SU-DHL-6 (cell line): ENCODE measurements around the gene GOLPH3.
A peak's percentile ranks its signal among the peaks of the same experiment; 100 is the strongest.

Source experiments
- H2AFZ ChIP-seq: fragments of 200-600 bp; sonication (generic); 2 replicates; pipeline ENCODE4 v1.6.1; 2014; ENCODE audit warnings: low read depth, mild to moderate bottlenecking, moderate library complexity, mixed read lengths, antibody characterized with exemption, low read length; ENCODE audit not compliant: severe bottlenecking
- H3F3A ChIP-seq: fragments of 200-600 bp; shearing (Covaris generic); 2 replicates; pipeline ENCODE4 v1.6.0; 2016; ENCODE audit warnings: antibody characterized with exemption, mild to moderate bottlenecking; ENCODE audit not compliant: insufficient read depth
- H3K27ac ChIP-seq: fragments of 200-600 bp; sonication (generic); 2 replicates; pipeline ENCODE4 v1.5.1; 2016; ENCODE audit warnings: low read depth, mild to moderate bottlenecking, low read length, moderate library complexity, mixed read lengths
- H3K27me3 ChIP-seq: fragments of 200-600 bp; sonication (generic), shearing (Covaris generic); 2 replicates; pipeline ENCODE4 v1.6.0; 2014; ENCODE audit warnings: mild to moderate bottlenecking, low read length
- H3K36me3 ChIP-seq: fragments of 200-600 bp; sonication (generic); 2 replicates; pipeline ENCODE4 v1.6.1; 2014; ENCODE audit warnings: mild to moderate bottlenecking, low read length, mixed read lengths
- H3K4me2 ChIP-seq: fragments of 300-600, 200-600 bp; shearing (Covaris generic), sonication (generic); 2 replicates; pipeline ENCODE4 v1.6.0; 2014; ENCODE audit warnings: low read length, low read depth, mild to moderate bottlenecking; ENCODE audit not compliant: poor library complexity, severe bottlenecking
- H3K4me3 ChIP-seq: fragments of 200-600 bp; sonication (generic); 2 replicates; pipeline ENCODE4 v1.5.1; 2014; ENCODE audit warnings: antibody characterized with exemption, low read length, mild to moderate bottlenecking, mixed read lengths; ENCODE audit not compliant: insufficient read depth, poor library complexity, severe bottlenecking
- H3K79me2 ChIP-seq: fragments of 200-600 bp; sonication (generic); 2 replicates; pipeline ENCODE4 v1.6.1; 2014; ENCODE audit warnings: mild to moderate bottlenecking, low read length, moderate library complexity; ENCODE audit not compliant: insufficient read depth
- H3K9ac ChIP-seq: fragments of 200-600 bp; sonication (generic); 2 replicates; pipeline ENCODE4 v1.7.0; 2014; ENCODE audit warnings: mild to moderate bottlenecking, low read length
- H3K9me2 ChIP-seq: fragments of 200-600 bp; sonication (generic); replicated peaks from 2 replicates; pipeline ENCODE4 v1.6.1; 2014; ENCODE audit warnings: low read length; ENCODE audit not compliant: insufficient read depth
- H3K9me3 ChIP-seq: fragments of 200-600 bp; sonication (generic); 2 replicates; pipeline ENCODE4 v1.6.1; 2014; ENCODE audit warnings: low read length, mixed read lengths; ENCODE audit not compliant: insufficient read depth
- H4K20me1 ChIP-seq: fragments of 200-600 bp; sonication (generic); 2 replicates; pipeline ENCODE4 v1.6.1; 2014; ENCODE audit warnings: low read depth, mild to moderate bottlenecking, antibody characterized with exemption, low read length, moderate library complexity, mixed read lengths
- EZH2phosphoT487 ChIP-seq: fragments of 200-600 bp; sonication (generic), shearing (Covaris generic); conservative IDR thresholded peaks from 2 replicates; pipeline ENCODE4 v1.6.1; 2018; ENCODE audit warnings: mild to moderate bottlenecking, antibody characterized with exemption, low read length, moderate library complexity, mixed read lengths
- TF ChIP-seq, protein P1 (sequence below): fragments of 200-600 bp; sonication (generic); IDR thresholded peaks from one replicate; pipeline ENCODE4 v1.5.1; 2017; ENCODE audit warnings: antibody characterized with exemption, mild to moderate bottlenecking, low read length, moderate library complexity; ENCODE audit not compliant: insufficient read depth, poor library complexity, severe bottlenecking

Gene GOLPH3

GRCh38 chr5:32163785-32164184, 10.3 kb downstream of the GOLPH3 start:
- peaks cover 97% of the 10 kb centered on the region for H3K79me2 ChIP-seq
- H4K20me1 ChIP-seq = peaks cover 13% of the 10 kb centered on the region
- no peaks in the 10 kb centered on the region for H3K27me3 ChIP-seq
- H3K9me2 ChIP-seq = no peaks in the 10 kb centered on the region
- H2AFZ ChIP-seq = no peak overlapping the region
- peak overlapping the region; percentile 3; the same call in 1 of the 2 replicates for H3K27ac ChIP-seq
- H3K9me3 ChIP-seq = no peaks in the 10 kb centered on the region
- H3F3A ChIP-seq = peaks cover 16% of the 10 kb centered on the region; the same call in 1 of the 2 replicates
- H3K36me3 ChIP-seq = peaks cover 14% of the 10 kb centered on the region; the same call in 1 of the 2 replicates
- H3K4me3 ChIP-seq = peak overlapping the region; percentile 30
- 0 out of 2 replicates have a peak overlapping the region, but pooled peaks have one; percentile 6 for H3K9ac ChIP-seq
- TF ChIP-seq, protein P1, sequence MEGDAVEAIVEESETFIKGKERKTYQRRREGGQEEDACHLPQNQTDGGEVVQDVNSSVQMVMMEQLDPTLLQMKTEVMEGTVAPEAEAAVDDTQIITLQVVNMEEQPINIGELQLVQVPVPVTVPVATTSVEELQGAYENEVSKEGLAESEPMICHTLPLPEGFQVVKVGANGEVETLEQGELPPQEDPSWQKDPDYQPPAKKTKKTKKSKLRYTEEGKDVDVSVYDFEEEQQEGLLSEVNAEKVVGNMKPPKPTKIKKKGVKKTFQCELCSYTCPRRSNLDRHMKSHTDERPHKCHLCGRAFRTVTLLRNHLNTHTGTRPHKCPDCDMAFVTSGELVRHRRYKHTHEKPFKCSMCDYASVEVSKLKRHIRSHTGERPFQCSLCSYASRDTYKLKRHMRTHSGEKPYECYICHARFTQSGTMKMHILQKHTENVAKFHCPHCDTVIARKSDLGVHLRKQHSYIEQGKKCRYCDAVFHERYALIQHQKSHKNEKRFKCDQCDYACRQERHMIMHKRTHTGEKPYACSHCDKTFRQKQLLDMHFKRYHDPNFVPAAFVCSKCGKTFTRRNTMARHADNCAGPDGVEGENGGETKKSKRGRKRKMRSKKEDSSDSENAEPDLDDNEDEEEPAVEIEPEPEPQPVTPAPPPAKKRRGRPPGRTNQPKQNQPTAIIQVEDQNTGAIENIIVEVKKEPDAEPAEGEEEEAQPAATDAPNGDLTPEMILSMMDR = no peak
- no peak for TF ChIP-seq EZH2phosphoT487
- peak overlapping the region; percentile 70 for H3K4me2 ChIP-seq

GRCh38 chr5:32163053-32163452, 11.1 kb downstream of the GOLPH3 start:
- H3K4me3 ChIP-seq = no peak overlapping the region

DNA sequence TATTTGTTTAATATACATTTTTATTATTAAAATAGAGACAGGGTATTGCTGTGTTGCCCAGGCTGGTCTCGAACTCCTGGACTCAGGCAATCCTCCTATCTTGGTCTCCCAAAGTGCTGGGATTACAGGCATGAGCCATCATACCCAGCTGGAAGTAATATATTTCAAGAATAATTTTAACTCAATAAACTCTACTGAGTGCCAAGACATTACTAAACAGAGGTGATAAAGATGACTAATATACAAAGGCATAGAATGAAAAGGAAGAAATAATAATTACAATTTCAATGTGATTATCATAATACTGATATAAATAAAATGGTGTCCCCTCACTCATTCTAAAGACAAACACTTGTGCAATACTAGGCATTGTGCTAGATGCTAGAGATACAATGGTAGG, 13.9 kb downstream of the GOLPH3 start:
- Histone ChIP-seq H3K27me3 (no peaks in the 10 kb centered on the region), H2AFZ (no peak overlapping the region), H3K79me2 (peaks cover 94% of the 10 kb centered on the region), H3F3A (peaks cover 6% of the 10 kb centered on the region; the same call in 1 of the 2 replicates), H3K9ac (no peak overlapping the region), H3K9me3 (no peaks in the 10 kb centered on the region), H3K27ac (no peak overlapping the region), H4K20me1 (peaks cover 8% of the 10 kb centered on the region; the same call in 1 of the 2 replicates), H3K4me2 (no peak overlapping the region), H3K4me3 (no peak overlapping the region), H3K36me3 (0 out of 2 replicates have a peak, but pooled peaks cover 2% of the 10 kb centered on the region), H3K9me2 (no peaks in the 10 kb centered on the region)
- no peak for TF ChIP-seq EZH2phosphoT487
- TF ChIP-seq, protein P1 = no peak

More at GRCh38 chr5:32163053-32163452, 11.1 kb downstream of the GOLPH3 start:
- Histone ChIP-seq H4K20me1 (peaks cover 9% of the 10 kb centered on the region), H3K27me3 (no peaks in the 10 kb centered on the region), H3K9me3 (no peaks in the 10 kb centered on the region), H3F3A (peaks cover 14% of the 10 kb centered on the region; the same call in 1 of the 2 replicates), H3K27ac (no peak overlapping the region), H2AFZ (no peak overlapping the region), H3K36me3 (peaks cover 10% of the 10 kb centered on the region; the same call in 1 of the 2 replicates), H3K4me2 (no peak overlapping the region), H3K9me2 (no peaks in the 10 kb centered on the region), H3K79me2 (peaks cover 97% of the 10 kb centered on the region), H3K9ac (no peak overlapping the region)
- TF ChIP-seq, protein P1 = no peak
- TF ChIP-seq EZH2phosphoT487 = no peak
